NCI-H2081 (cell line): Measurements from ENCODE around the gene OR2AJ1.

Source experiments
- DNase-seq, 2 experiments: peaks; one replicate each; lab custom pipeline; 2025; lab: John Stamatoyannopoulos, UW

OR2AJ1 gene

GRCh38 chr1:247961791-247962190 is 37.1 kb downstream of the OR2AJ1 start:
- DNase-seq: no peak

GRCh38 chr1:247962911-247963588 is 38.4 kb downstream of the OR2AJ1 start:
- DNase-seq: no peak

DNA sequence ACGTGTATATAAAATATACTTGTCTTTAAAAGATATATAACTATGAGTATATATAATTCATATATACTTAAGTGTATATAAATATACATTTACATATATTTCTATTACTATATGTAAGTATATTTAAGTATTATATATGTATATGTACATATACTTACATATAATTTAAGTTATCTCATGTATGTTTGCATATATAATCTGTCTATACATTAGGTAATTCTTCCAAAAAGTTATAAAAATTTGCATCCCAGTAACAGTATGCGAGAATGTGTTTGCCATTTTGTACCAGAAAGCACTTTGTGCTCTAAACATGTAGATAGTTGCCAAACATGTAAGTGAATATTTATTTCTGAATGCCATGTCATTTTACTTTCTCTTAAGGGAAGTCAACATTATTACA is 40.2 kb downstream of the OR2AJ1 start, which contains the start of gene OR2AK2:
Gene OR2AK2, plus strand, starts transcription at position 301 of the 400 bp plus-strand sequence. CDS start 144 bp downstream, outside the sequence.
- no peak for DNase-seq

DNA sequence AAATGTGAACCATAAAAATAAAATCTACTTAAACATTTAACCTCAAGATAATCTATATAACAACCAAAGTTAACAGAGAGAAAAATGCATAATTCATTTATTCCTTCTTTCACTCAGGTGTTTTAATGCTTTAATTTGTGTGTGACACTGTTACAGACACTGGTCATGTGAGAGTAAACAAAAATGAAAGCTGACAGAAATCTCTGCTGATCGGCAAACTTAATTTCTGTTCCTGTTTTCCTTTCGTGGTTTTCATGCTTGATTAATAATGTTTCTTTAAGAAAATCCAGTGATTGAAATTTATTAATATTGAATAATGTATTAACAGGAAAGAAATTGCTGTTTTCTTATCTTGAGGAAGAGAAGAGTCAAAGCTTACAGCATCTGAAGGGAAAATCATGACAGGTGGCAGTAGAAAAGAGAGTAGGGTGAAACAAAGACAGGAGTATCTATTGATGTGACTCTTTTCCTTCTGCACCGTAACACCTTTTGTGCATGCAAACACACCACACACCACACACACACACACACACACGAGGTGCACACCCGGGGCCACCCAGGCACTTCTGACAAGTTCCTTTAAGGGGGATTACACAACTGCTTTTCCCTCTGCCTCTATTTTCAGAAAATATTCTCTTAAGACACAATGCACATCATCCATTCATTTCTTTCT is 42.0 kb downstream of the OR2AJ1 start:
- no peak for DNase-seq
